C4-2B (cell line): Measurements from ENCODE around the gene SLC24A4.

Experiments
- CTCF ChIP-seq: fragments of 450-650 bp; conservative IDR thresholded peaks from 2 replicates; pipeline ENCODE4 v1.5.1; 2017; ENCODE audit warnings: mild to moderate bottlenecking
- ZFX ChIP-seq: fragments of 450-650 bp; IDR thresholded peaks from 2 replicates; pipeline ENCODE4 v1.6.1; 2017

- TF ChIP-seq CTCF: no peak
- TF ChIP-seq ZFX: no peak
These were observed 98.8 kb downstream of the SLC24A4 start for GRCh38 chr14:92421751-92422150.
